Iris pigment epithelial cell (primary cell): Measurements from ENCODE around the gene IKZF5.

Source experiments
- DNase-seq: peaks from one replicate; pipeline ENCODE4 v3.0.0-alpha.2; 2011; ENCODE audit warnings: low read depth

Gene IKZF5

DNA sequence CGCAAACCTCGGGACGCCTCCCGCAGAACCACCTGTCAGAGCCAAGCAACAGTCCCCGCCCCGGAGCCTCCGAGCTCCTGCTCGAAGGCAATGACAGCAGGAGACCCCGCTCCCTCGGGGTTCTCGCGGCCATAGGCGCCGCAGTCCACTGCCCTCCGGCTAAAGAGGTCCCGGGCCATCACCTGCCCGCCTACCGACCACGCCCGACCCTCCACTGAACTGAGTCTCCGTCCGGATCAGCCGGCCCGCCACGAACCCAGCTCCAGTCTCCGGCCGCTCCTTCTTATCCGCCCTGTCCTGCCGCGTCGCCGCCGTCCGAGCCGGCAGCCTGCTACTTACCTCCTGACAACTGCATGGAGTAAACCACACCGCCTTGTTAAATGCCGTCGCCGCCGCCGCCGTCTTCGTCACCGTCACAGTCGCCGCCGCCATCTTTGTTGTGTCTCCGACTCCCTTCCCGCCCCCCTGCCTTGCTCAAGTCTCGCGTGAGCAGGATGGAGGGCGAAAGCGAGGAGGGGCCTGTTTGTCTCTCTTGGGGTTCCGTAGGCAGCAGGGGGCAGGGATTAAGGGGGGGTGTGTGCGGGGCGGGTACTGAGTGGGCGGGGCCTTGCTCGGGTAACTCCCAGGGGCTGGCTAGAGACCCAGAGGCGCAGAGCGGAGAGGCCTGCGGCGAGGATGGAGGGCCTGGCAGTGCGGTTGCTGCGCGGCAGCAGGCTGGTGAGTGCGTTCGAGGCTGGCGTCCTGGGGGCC, at the start of gene IKZF5, which contains the start of gene ACADSB:
Gene IKZF5, minus strand, starts transcription at position 441 of the 750 bp plus-strand sequence. CDS start 10,170 bp downstream, outside the sequence.
Gene ACADSB, plus strand, starts transcription at position 652 of the 750 bp plus-strand sequence. Its CDS starts 24 bp downstream, at position 676.
- DNase-seq: peak; percentile 99

GRCh38 chr10:123057968-123058367, 49.4 kb upstream of the IKZF5 start:
- no peak for DNase-seq

- DNase-seq: no peak
These were observed 37.6 kb upstream of the IKZF5 start for GRCh38 chr10:123045961-123046731.

DNA sequence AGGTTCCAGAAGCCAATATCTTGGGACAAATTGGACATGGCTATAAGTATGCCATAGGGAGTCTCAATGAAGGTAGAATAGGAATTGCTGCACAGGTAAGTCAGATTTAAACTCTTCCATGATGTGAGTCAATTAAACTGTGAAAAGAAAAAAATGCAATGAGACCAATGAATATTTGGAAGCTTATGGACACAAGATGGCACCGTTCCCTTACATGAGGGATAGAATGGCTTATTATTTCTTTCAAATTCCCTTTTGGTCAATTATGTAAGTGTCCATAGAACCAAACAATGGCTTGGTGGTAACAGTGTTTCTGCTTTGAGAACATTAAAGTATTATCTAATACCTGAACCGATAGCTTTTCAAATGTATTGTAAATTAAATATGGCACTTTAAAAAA, 35.8 kb upstream of the IKZF5 start:
- peak; percentile 2 for DNase-seq

GRCh38 chr10:123043409-123043925, 34.9 kb upstream of the IKZF5 start:
- peak; percentile 73 for DNase-seq

DNA sequence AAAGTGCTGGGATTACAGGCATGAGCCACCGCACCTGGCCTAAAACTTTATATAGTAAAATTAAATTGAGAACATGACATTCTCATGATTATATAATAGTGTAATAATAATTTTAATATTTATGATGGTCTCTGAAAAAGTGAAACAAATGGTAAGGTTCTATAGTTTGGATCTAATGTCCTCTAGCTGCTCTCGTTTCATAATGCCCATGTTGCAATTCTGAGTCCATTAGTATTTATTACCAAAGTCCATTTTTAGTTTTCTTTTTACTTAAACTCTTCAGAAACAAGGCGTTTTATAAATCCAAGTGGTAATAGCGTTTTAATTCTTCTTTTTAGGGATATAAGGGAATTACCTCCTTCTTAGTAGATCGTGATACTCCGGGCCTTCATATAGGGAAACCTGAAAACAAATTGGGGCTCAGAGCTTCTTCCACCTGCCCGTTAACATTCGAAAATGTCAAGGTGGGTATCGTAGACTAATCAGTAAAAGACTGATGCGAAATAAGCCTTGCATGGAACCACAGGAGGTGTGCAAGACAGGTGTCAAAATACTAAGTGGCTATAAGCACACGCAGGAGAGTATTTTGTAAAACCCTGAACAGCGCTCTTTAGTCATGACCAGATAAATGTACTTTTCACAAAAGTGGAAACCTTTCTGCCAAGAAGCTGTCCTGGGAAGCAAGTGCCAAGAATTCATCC, 34.3 kb upstream of the IKZF5 start:
- no peak for DNase-seq

DNA sequence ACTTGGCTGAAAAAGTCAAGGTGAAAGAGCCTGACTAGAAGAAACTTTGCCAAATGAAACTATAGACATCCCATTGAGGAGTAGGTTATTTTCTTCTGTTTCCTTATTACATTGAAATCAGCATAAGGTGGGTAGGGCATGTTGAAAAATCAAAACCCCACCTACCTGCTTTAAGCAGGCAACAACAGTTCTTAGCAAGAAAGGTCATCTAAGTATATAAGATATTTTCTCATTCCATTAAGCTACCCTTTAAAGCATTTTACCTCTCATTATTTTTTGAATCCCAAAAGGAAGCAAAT, 31.0 kb upstream of the IKZF5 start:
- DNase-seq: no peak

GRCh38 chr10:123038782-123039631, 30.4 kb upstream of the IKZF5 start:
- no peak for DNase-seq

DNA sequence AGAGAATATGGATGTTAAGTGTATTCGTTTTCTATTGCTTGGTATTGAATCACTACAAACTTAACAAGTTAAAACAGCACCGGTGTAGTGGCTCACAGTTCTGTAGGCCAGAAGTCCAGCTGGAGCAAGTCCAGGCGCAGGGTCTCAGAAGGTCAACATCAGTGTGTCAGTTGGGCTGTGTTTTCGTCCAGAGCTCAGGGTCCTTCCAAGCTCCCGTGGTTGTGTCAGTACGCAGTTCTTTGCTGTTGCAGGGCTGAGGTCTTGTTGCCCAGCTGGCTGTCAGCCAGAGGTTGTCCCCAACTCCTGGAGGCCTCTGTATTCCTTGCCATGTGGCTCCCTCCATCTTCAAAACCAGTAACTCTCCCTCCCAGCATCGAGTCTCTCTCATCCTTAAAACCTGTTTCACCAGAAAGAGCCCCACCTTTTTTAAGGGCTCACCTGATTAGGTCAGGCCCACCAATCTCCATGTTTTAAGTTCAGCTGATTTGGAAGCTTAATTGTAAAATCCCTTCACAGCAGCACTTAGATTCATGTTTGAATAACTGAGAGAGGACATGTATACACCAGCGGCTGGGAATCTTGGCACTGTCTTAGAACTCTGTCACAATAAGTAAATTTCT, 27.0 kb upstream of the IKZF5 start:
- no peak for DNase-seq

DNA sequence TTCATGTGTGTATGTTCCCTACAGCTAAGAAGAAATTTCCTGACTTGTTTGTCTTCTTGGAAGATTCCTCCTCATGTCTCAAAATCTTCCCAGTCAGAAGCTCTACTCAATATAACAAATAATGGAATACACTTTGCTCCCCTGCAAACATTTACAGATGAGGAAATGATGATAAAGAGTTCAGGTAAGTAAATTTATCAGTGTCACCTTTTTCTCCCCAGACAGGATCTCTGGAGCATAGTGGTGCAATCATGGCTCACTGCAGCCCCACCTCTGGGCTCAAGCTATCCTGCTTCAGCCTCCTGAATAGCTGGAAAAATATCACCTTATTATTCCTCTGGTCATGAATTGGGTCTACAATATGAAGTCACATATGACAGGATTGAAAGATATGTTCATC, 25.7 kb upstream of the IKZF5 start:
- DNase-seq: no peak

GRCh38 chr10:123031124-123031523, 22.5 kb upstream of the IKZF5 start:
- no peak for DNase-seq

DNA sequence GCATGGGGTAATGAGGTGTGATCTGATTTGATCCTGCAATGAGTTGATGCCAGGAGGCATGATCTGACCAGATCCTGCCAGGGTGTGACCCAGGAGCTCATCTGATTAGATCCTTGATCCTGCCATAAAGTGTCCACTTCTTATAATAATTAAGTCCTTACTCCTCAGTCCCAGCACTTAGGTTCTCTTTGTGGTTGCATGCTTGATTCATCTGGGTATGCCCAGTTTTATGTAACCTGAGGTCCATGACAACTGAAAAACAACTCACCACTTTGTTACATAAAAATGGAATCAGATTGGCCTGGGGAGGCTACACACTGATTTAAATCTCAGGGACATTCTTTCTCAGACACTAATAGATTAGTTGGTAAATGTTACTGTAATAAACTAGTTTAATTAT, 19.3 kb upstream of the IKZF5 start:
- no peak for DNase-seq

DNA sequence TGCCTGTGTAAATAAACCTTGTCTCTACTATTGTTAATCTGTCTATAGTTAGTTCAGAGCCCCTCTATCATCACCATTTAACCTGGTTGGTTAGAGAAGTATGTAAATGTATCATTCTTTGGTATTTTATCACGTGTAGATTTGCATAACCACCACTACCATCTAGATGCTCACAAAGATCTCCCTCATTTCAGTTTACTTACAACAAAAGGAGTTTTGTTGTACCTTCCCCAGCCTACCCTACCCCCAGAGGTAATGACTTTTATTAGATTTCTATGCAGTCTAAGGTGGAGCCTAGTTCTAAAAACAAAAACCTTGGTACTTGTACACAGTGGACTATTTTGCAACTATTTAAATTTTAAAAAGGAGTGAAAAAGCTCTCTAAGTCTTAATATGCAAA, 17.7 kb upstream of the IKZF5 start:
- DNase-seq: no peak

- DNase-seq: no peak
These were observed 15.9 kb upstream of the IKZF5 start for GRCh38 chr10:123024540-123024939.

- DNase-seq: peak; percentile 33
These were observed 12.9 kb upstream of the IKZF5 start for GRCh38 chr10:123021517-123021916.

DNA sequence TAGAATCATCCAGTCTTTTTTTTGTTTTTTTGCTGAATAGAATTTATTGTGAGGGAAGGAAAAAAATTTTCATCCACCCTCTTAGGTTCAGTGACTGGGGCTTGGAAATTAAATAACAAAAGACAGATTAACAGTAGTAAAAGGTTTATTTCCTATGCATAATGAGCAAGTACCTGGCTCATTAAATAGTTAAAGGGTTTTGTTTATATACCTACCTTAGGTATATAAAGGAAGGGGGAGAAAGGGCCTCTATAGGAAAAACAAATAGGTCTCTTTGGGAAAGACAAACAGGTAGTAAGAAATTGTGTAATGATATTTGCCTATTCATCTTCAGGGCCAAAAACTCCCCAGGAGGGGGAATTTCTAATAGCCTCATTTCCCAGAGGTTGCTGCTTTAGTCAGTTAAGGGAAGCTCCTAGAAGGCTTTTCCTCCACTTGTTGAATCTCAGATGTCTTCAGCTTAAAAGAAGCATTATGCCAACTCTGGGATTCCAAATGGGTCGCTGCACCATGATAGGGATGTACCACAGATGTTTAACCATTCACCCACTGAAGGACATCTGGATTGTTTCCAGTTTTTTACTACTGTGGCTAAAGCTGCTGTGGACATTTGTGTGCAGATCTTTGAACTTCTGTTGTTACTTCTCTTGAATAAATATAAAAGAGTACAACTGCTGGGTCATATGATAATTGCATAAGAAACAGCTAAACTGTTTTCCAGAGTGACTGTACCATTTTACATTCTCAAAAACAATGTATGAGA, 11.5 kb upstream of the IKZF5 start:
- no peak for DNase-seq

- no peak for DNase-seq
These were observed 10.7 kb upstream of the IKZF5 start for GRCh38 chr10:123019264-123019663.

DNA sequence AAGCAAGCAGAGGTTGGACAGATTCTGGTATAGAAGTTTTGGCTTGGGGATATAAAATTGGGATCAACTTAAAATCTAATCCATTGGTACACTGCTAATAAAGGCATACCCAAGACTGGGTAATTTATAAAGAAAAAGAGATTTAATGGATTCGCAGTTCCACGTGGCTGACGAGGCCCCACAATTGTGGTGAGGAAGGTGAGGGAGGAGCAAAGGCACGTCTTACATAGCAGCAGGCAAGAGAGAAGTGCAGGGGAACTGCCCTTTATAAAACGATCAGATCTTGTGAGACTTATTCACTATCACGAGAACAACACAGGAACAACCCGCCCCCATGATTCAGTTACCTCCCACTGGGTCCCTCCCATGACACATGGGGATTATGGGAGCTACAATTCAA, 9.9 kb upstream of the IKZF5 start:
- DNase-seq: no peak

DNA sequence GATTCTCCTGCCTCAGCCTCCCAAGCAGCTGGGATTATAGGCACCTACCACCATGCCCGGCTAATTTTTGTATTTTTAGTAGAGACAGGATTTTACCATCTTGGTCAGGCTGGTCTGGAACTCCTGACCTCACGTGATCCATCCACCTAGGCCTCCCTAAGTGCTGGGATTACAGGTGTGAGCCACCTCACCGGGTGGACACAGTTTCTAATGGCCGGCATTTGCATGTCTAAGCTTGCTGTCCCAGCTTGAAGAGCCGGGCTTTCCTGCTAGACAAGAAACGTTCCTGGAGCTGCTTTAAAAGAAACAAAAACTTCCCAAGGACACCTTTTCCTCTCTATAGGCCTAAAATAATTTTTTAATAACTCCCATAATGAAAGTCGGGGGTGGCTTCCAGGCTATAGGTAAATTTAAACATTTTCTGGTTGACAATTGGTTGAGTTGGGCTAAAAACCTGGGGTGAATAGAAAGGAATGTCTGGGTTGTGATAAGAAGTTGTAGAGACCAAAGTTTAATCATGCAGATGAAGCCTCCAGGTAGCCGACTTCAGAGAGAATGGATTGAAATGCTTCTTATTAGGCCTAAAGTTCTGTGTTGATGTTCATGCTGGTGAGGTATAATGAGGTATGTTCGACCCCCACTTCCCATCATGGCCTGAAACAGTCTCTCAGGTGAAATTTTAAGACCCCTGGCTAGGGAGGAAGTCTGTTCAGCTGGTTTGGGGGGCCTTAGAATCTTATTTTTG, 9.0 kb upstream of the IKZF5 start:
- DNase-seq: no peak

- DNase-seq: no peak
These were observed 7.6 kb upstream of the IKZF5 start for GRCh38 chr10:123016228-123016627.
